Colonic mucosa (tissue), 4 donors: ENCODE data around the gene PTGES2. TPM values are rescaled to one million over a fixed set of nuclear protein-coding genes. Genes with fewer than 3 reads are reported as not detected.
A peak's percentile ranks its signal among the peaks of the same experiment; 100 is the strongest.
"Not testable (repeated sequence)": the region's sequence is repeated elsewhere in the genome, so short reads cannot be mapped to it uniquely, and the experiment has no call there.

Source experiments
- DNase-seq: peaks from one replicate; pipeline ENCODE4 v3.0.0-alpha.2; 2020
- H3K27ac ChIP-seq: fragments of 200-600 bp; one replicate; pipeline ENCODE4 v1.8.0; 2021
- H3K27me3 ChIP-seq: fragments of 200-600 bp; one replicate; pipeline ENCODE4 v1.8.0; 2021
- H3K36me3 ChIP-seq: fragments of 200-600 bp; one replicate; pipeline ENCODE4 v1.8.0; 2021
- H3K4me1 ChIP-seq: fragments of 200-600 bp; one replicate; pipeline ENCODE4 v1.8.0; 2021; ENCODE audit warnings: mild to moderate bottlenecking
- H3K4me3 ChIP-seq: fragments of 200-600 bp; one replicate; pipeline ENCODE4 v1.8.0; 2021
- H3K9ac ChIP-seq, 2 donors: one replicate each; pipeline ENCODE4 v1.7.0; 2013; ENCODE audit warnings: control low read depth in 2 of 2, low read depth in 2 of 2, low read length in 2 of 2
- H3K9me3 ChIP-seq: fragments of 200-600 bp; one replicate; pipeline ENCODE4 v1.8.0; 2021
- CTCF ChIP-seq: fragments of 200-600 bp; IDR thresholded peaks from one replicate; pipeline ENCODE4 v1.8.0; 2022; ENCODE audit warnings: antibody characterized with exemption, mild to moderate bottlenecking
- intact Hi-C: fragments of 100-400 bp; cut with DNase I; formaldehyde crosslinking; loops from one replicate; pipeline ENCODE4 v1.14.1; 2022
- total RNA-seq, 2 donors: library from RNA; stranded (reverse); fragmentation: NEBNext Ultra II Directional in 1 of 2; extraction: Animal tissue kit (Norgen Biotek cat#: 25700) in 1 of 2; gene quantifications; one replicate each; pipeline ENCODE4 v1.2.1, GENCODE V29; 2021
- donor health status: healthy.
- donor health status: DM: no; HTN: no; CAD: no.
- donor health status: DM: no; HTN: no; CAD: no.

PTGES2 gene
- total RNA-seq, 2 donors from 2014 or later = 93.7 to 142 TPM

DNA sequence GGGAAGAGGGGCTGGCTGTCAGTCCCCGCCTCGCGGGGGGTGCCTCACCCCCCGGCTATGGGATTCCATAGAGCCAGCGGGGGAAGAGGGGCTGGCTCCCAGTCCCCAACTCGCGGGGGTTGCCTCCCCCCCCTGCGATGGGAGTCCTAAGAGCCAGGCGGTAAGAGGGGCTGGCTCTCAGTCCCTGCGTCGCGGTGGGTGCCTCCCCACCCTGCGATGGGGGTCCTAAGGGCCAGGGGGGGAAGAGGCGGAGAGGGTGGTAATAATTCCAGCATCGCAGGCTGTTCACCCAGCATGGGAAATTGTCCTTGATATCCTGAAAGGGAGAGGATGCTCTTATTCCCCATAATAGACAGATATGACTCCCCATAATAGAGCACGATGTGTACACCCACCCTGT is 12.1 kb upstream of the PTGES2 start:
- H3K9ac ChIP-seq = no peak overlapping the region
- no peak for TF ChIP-seq CTCF
- no peak overlapping the region for H3K27ac ChIP-seq
- H3K9me3 ChIP-seq = no peaks in the 10 kb centered on the region
- no peaks in the 10 kb centered on the region for H3K27me3 ChIP-seq
- intact Hi-C loops = no loop called here
- H3K36me3 ChIP-seq = no peaks in the 10 kb centered on the region
- DNase-seq = no peak
- peaks cover 5% of the 10 kb centered on the region for H3K4me1 ChIP-seq
- H3K4me3 ChIP-seq = no peak overlapping the region

DNA sequence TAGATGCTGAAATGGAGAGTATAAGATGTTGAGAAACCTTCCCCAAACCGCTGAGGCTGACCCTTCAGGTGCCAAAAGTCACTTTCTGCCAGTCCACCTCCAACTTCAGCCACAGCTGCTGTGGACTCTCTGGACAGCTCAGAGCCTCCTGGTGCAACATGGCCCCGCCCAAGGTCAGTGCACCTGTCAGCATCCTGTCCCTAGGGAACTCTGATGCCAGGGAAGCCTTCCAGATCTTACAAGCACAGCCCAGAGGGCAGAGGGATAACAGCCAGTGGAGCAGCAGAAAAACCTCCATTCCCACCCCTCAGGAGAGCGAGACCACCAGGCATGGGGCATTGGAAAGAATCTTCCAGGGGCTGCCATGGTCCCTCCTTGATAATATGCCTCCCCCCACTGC is 10.5 kb upstream of the PTGES2 start:
- Histone ChIP-seq H3K27ac (no peak overlapping the region), H3K4me3 (no peak overlapping the region), H3K9me3 (no peaks in the 10 kb centered on the region), H3K36me3 (no peaks in the 10 kb centered on the region), H3K27me3 (no peaks in the 10 kb centered on the region), H3K9ac (no peak overlapping the region), H3K4me1 (no peaks in the 10 kb centered on the region)
- intact Hi-C loops = no loop called here
- DNase-seq = no peak
- no peak for TF ChIP-seq CTCF

DNA sequence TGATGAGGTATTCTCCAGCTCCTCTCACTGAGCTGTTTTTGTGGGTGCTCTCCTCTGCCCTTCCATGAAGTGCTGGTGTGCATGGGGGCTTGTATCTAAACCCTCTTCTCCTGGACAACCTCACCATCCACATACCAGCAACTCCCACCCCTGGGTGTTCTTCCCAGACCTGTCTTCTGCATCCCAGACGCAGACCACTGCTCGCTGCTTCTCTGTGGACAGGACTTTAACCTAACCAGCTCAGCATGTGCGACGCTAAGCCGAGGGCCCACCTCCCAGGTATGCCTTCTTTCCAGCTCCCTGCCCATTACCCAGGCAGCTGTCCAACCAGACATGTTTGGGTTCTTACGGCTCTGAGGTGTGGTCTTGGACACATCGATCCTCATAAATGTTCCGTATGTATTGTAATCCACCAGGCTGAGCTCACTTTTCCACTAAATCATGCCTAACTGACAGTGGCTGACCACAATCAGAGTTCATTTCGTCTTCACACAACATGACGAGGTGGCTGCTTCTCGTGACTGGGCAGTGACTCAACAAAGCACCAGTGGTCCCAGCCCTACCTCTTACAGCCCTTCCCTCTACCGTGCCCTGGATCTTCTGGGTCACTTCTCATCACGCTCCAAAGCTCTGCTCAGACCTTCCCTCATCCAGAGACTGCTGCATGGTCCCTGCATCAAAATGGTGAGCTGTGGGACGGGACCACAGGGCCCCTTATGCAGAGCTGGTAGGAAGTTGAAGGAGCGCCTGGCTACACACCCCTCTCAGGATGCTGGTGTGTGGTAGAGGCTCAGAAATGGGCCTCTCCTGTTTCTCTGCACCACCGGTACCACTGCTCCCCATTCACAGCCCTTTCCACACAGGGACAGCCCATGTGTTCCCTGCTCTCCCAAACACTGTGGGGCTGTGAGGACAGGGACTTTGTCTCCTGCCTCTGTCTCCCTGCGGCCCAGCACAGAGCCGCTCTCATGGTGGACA is 9.6 kb upstream of the PTGES2 start:
- H3K4me1 ChIP-seq = no peaks in the 10 kb centered on the region
- H3K9ac ChIP-seq = no peak overlapping the region
- H3K27ac ChIP-seq = no peak overlapping the region
- H3K9me3 ChIP-seq = no peaks in the 10 kb centered on the region
- H3K4me3 ChIP-seq = no peak overlapping the region
- no peaks in the 10 kb centered on the region for H3K36me3 ChIP-seq
- no peak for TF ChIP-seq CTCF
- no peaks in the 10 kb centered on the region for H3K27me3 ChIP-seq
- DNase-seq = no peak
- intact Hi-C loops = no loop called here

GRCh38 chr9:128135561-128135960 is 8.0 kb upstream of the PTGES2 start:
- H3K27me3 ChIP-seq, H3K9ac ChIP-seq, H3K4me1 ChIP-seq, H3K9me3 ChIP-seq, intact Hi-C loops, H3K27ac ChIP-seq, H3K4me3 ChIP-seq, DNase-seq, H3K36me3 ChIP-seq: not testable (repeated sequence)

- H3K36me3 ChIP-seq, H3K9ac ChIP-seq, H3K4me3 ChIP-seq, intact Hi-C loops, H3K27me3 ChIP-seq, H3K4me1 ChIP-seq, H3K9me3 ChIP-seq: not testable (repeated sequence)
- DNase-seq = peak; percentile 60
- H3K27ac ChIP-seq = peak overlapping the region; percentile 7
These were observed 4.6 kb upstream of the PTGES2 start for GRCh38 chr9:128132139-128132538.

DNA sequence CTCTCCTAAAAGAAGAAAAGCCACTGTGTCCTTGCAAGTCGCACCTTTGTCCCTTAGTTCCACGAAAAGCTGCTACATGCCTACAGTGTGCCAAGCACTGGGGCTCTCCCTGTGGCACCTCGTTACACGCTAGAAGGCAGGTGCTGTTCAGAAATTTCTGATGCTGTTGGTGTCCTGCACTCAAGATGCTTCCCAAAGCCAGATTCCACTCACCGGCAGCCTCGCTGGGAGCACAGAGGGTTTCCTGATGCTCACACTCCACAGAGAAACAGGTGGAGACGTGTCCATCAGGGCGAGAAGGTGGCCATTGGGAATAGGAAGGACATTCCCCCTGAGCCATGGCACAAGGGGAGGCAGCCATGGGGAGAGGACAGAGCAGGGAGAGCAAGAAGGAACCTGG is 3.8 kb upstream of the PTGES2 start:
- DNase-seq, intact Hi-C loops, H3K27me3 ChIP-seq, H3K9me3 ChIP-seq, H3K4me1 ChIP-seq, H3K36me3 ChIP-seq, H3K27ac ChIP-seq, H3K9ac ChIP-seq, H3K4me3 ChIP-seq: not testable (repeated sequence)

GRCh38 chr9:128130651-128131050 is 3.1 kb upstream of the PTGES2 start:
- H3K27me3 ChIP-seq, H3K9me3 ChIP-seq, intact Hi-C loops, H3K36me3 ChIP-seq, H3K4me1 ChIP-seq, DNase-seq, H3K27ac ChIP-seq, H3K9ac ChIP-seq, H3K4me3 ChIP-seq: not testable (repeated sequence)
